Trophoblast cell (in vitro differentiated cells and primary cell): ENCODE measurements around the gene TNKS2.

Source experiments
- DNase-seq, 2 donors: peaks; one replicate each; pipeline ENCODE4 v3.0.0-alpha.2; 2016
- H2AFZ ChIP-seq: 2 replicates; pipeline ENCODE4 v1.6.1; 2013; ENCODE audit warnings: low read length, moderate library complexity, mild to moderate bottlenecking; ENCODE audit not compliant: insufficient read depth, poor library complexity
- H2AK5ac ChIP-seq: 2 replicates; pipeline ENCODE4 v1.6.1; 2013; ENCODE audit warnings: mild to moderate bottlenecking, low read length
- H2BK120ac ChIP-seq: 2 replicates; pipeline ENCODE4 v1.6.1; 2013; ENCODE audit warnings: low read length, mild to moderate bottlenecking, moderate library complexity; ENCODE audit not compliant: insufficient read depth, poor library complexity
- H2BK12ac ChIP-seq: 2 replicates; pipeline ENCODE4 v1.6.1; 2013; ENCODE audit warnings: mild to moderate bottlenecking, low read length, moderate library complexity
- H2BK5ac ChIP-seq: 2 replicates; pipeline ENCODE4 v1.6.1; 2013; ENCODE audit warnings: low read length, low read depth, moderate library complexity, mild to moderate bottlenecking; ENCODE audit not compliant: poor library complexity
- H3K14ac ChIP-seq: 2 replicates; pipeline ENCODE4 v1.6.1; 2013; ENCODE audit warnings: mild to moderate bottlenecking, low read length
- H3K18ac ChIP-seq: 2 replicates; pipeline ENCODE4 v1.6.1; 2013; ENCODE audit warnings: mild to moderate bottlenecking, low read length
- H3K23ac ChIP-seq: 2 replicates; pipeline ENCODE4 v1.6.1; 2013; ENCODE audit warnings: low read length
- H3K27ac ChIP-seq: 2 replicates; pipeline ENCODE4 v1.5.1; 2013; ENCODE audit warnings: low read depth, mild to moderate bottlenecking, inconsistent platforms, low read length, moderate library complexity
- H3K27me3 ChIP-seq: 2 replicates; pipeline ENCODE4 v1.6.1; 2013; ENCODE audit warnings: inconsistent platforms, mild to moderate bottlenecking, low read length, moderate library complexity; ENCODE audit not compliant: insufficient read depth
- H3K36me3 ChIP-seq, 2 experiments: 1 replicate in 1 of 2; 2 replicates in 1 of 2; pipeline ENCODE4 v1.6.1; 2013; ENCODE audit warnings: low read length in 2 of 2, mild to moderate bottlenecking in 2 of 2, moderate library complexity in 1 of 2; ENCODE audit not compliant: insufficient read depth in 2 of 2, control insufficient read depth in 1 of 2
- H3K4ac ChIP-seq: 2 replicates; pipeline ENCODE4 v1.6.1; 2013; ENCODE audit warnings: low read depth, mild to moderate bottlenecking, low read length, moderate library complexity
- H3K4me1 ChIP-seq, 2 experiments: 1 replicate in 1 of 2; 2 replicates in 1 of 2; pipeline ENCODE4 v1.6.1; 2013; ENCODE audit warnings: low read length in 2 of 2, mild to moderate bottlenecking in 2 of 2, moderate library complexity in 1 of 2; ENCODE audit not compliant: insufficient read depth in 2 of 2, control insufficient read depth in 1 of 2
- H3K4me2 ChIP-seq: 2 replicates; pipeline ENCODE4 v1.6.1; 2013; ENCODE audit warnings: inconsistent platforms, mild to moderate bottlenecking, low read length, moderate library complexity
- H3K4me3 ChIP-seq: 2 replicates; pipeline ENCODE4 v1.5.1; 2013; ENCODE audit warnings: mild to moderate bottlenecking, low read depth, low read length, inconsistent platforms
- H3K79me1 ChIP-seq: one replicate; pipeline ENCODE4 v1.6.1; 2013; ENCODE audit warnings: low read length
- H3K79me2 ChIP-seq: 2 replicates; pipeline ENCODE4 v1.6.1; 2013; ENCODE audit warnings: low read length, mild to moderate bottlenecking; ENCODE audit not compliant: control insufficient read depth, insufficient read depth, poor library complexity
- H3K9ac ChIP-seq: 2 replicates; pipeline ENCODE4 v1.6.1; 2013; ENCODE audit warnings: mild to moderate bottlenecking, low read length
- H3K9me3 ChIP-seq: 2 replicates; pipeline ENCODE4 v1.6.1; 2013; ENCODE audit warnings: low read depth, mild to moderate bottlenecking, control low read depth, inconsistent platforms, low read length; ENCODE audit not compliant: insufficient read depth
- H4K12ac ChIP-seq: 2 replicates; pipeline ENCODE4 v1.6.1; 2013; ENCODE audit warnings: low read depth, mild to moderate bottlenecking, low read length, moderate library complexity
- H4K8ac ChIP-seq: 2 replicates; pipeline ENCODE4 v1.6.1; 2013; ENCODE audit warnings: low read depth, mild to moderate bottlenecking, low read length, moderate library complexity
- H4K91ac ChIP-seq: one replicate; pipeline ENCODE4 v1.6.1; 2013; ENCODE audit warnings: low read depth, mild to moderate bottlenecking, low read length, moderate library complexity
- WGBS: extraction: QIAGEN DNeasy Blood & Tissue Kit; methylation state at CpG from one replicate; pipeline ENCODE4 v1.1.7; 2013; ENCODE audit warnings: missing lambda C conversion rate; ENCODE audit not compliant: insufficient read length, insufficient coverage; ENCODE audit errors: extremely low coverage; 5-methylcytosine and 5-hydroxymethylcytosine counted together

TNKS2 gene

DNA sequence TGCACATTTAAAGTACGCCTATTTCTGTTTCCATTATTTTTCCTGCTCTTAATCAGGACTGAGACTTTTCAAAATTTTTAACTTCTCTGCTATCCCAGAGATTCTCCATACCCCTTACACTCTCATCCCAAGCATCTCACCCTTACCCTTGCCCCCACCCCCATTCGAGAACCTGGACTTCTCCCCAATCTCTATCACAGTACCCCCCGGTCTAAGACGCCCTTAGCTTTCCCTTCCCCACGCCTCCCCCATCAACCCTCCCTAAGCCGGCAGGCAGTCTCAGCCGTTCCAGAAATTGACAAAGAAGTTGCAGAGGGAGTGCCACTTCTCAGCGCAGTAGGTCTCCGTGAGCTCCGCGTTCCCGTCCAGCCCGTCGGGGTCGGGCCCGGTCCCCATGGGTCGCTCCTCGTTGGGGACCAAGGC is 109.7 kb downstream of the TNKS2 start:
- Histone ChIP-seq H2AK5ac (no peak overlapping the region), H3K4me3 (peak overlapping the region; percentile 90), H4K12ac (peak overlapping the region; percentile 45), H2BK12ac (no peak overlapping the region), H2BK120ac (no peak overlapping the region), H3K14ac (peak overlapping the region; percentile 49), H4K91ac (peak overlapping the region; percentile 9), H3K9me3 (no peaks in the 10 kb centered on the region), H3K23ac (no peak overlapping the region), H2BK5ac (no peak overlapping the region), H3K4me2 (peak overlapping the region; percentile 77), H3K36me3 (peaks cover 1 to 2% of the 10 kb centered on the region in 2 experiments), H4K8ac (peak overlapping the region; percentile 49), H3K18ac (no peak overlapping the region), H3K4ac (peak overlapping the region; percentile 19), H3K27me3 (no peaks in the 10 kb centered on the region), H3K27ac (no peak overlapping the region), H3K79me2 (peaks cover 5% of the 10 kb centered on the region), H2AFZ (peak overlapping the region; percentile 66), H3K9ac (peak overlapping the region; percentile 3), H3K79me1 (peaks cover 9% of the 10 kb centered on the region), H3K4me1 (peaks cover 6 to 7% of the 10 kb centered on the region in 2 experiments)
- DNase-seq: no peak
- WGBS: no CpG with 5 or more reads among the region's 18 CpGs

DNA sequence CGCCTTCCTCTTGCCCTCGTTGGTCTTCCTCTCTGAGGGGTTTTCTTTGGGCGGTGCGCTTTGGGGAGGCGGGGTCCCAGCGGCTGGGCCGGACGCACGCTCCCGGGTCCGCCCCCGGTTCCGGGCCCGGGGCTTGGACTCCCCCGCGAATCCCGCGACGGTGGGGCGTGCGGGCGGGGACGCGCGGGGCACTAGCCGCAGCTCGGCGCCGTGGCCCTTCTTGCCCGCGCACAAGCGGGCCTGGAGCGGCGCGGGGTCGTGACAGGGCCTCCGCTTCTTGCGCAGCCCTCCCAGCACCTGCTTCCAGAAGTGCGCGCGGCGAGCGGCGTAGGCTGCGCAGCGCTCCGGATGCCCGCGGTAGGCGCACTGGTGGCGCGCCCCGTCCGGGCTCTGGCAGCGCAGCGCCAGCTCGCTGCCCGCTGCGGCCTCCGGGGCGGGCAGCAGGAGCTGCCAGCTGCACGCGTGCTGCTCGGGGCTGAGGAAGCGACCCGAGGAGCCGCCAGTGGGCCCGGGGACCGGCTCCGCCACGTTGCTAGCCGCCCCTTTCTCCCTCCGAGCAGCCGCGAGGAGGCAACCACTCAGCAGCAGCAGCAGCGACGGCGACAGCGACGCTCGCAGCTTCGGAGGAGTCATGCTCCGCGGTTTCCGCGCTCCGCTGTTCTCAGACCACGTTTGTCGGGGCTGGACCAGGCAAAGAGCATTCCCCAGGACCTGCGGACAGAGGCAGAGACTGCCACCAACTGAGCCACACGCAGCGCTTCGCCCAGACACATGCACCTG is 110.3 kb downstream of the TNKS2 start:
- Histone ChIP-seq H3K4me3 (peak overlapping the region; percentile 90), H3K27me3 (no peaks in the 10 kb centered on the region), H3K4me1 (peaks cover 6 to 7% of the 10 kb centered on the region in 2 experiments), H3K23ac (no peak overlapping the region), H3K4me2 (peak overlapping the region; percentile 77), H2BK12ac (no peak overlapping the region), H3K27ac (peak overlapping the region; percentile 43), H4K91ac (peak overlapping the region; percentile 30), H3K79me2 (peaks cover 5% of the 10 kb centered on the region), H3K79me1 (peaks cover 9% of the 10 kb centered on the region), H3K9ac (peak overlapping the region; percentile 85), H3K36me3 (peaks cover 1 to 2% of the 10 kb centered on the region in 2 experiments), H3K9me3 (no peaks in the 10 kb centered on the region), H2AK5ac (no peak overlapping the region), H3K14ac (peak overlapping the region; percentile 49), H3K18ac (peak overlapping the region; percentile 47), H4K8ac (peak overlapping the region; percentile 49), H2AFZ (peak overlapping the region; percentile 66), H3K4ac (peak overlapping the region; percentile 19), H4K12ac (peak overlapping the region; percentile 45), H2BK120ac (no peak overlapping the region), H2BK5ac (no peak overlapping the region)
- DNase-seq: peak; percentile 75 to 86
- no CpG with 5 or more reads among the region's 93 CpGs for WGBS

DNA sequence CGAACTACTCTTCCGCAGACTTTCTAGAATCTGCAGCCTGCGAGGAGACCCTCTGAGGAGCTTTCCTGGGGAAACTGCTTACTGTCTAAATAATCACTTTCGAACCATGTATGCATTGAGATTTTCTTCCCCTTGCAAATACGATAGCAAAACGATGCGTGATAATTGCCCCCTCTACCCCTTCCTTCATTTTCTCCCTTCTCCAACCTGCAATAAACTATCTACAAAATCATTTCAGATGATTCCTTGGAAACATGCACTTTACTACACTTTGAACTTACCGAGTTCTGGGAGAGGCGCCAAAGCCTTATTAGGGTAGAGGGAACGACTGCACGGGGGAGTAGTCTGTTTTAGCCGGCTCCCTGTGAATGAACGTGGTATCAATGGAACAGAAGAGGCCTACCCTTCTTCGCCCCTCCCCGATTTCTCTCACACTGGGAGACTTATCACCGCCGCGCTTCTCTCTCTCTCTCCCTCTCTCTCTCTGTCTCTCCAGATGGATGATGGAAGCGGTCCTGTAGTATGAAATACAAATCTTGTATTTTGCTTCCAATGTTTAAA is 111.0 kb downstream of the TNKS2 start, which contains the start of gene FGFBP3:
Gene FGFBP3 (minus strand): TSS at position 370 of the 561 bp plus-strand sequence. CDS start 517 bp downstream, outside the sequence.
- WGBS: no CpG with 5 or more reads among the region's 19 CpGs
- no peak within 1 kb of the TSS for H2AK5ac ChIP-seq

DNA sequence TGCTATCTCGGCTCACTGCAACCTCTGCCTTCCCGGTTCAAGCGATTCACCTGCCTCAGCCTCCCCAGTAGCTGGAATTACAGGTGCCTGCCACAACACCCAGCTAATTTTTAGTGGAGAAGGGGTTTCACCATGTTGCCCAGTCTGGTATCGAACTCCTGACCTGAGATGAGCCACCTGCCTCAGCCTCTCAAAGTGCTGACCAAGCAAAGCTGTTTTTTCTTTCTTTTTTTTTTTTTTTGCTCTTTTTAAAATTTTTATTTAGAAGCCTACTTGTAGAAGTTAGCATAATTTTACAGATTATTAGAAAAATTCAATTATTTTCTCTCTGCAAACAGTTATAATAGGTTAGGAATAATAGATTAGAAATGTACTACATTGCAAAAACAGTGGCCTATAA is 112.2 kb downstream of the TNKS2 start:
- H3K79me1 ChIP-seq: peaks cover 7% of the 10 kb centered on the region
- H3K27me3 ChIP-seq: no peaks in the 10 kb centered on the region
- no CpG with 5 or more reads among the region's 4 CpGs for WGBS
- H3K4me1 ChIP-seq: peaks cover 6 to 7% of the 10 kb centered on the region in 2 experiments
- H3K9me3 ChIP-seq: no peaks in the 10 kb centered on the region
- H4K8ac ChIP-seq: no peak overlapping the region
- H3K36me3 ChIP-seq: peaks cover 1 to 2% of the 10 kb centered on the region in 2 experiments
- no peak overlapping the region for H3K4me2 ChIP-seq
- no peak overlapping the region for H2BK120ac ChIP-seq
- H2BK5ac ChIP-seq: no peak overlapping the region
- H3K9ac ChIP-seq: no peak overlapping the region
- H3K18ac ChIP-seq: no peak overlapping the region
- peaks cover 5% of the 10 kb centered on the region for H3K79me2 ChIP-seq
- no peak overlapping the region for H3K23ac ChIP-seq
- H3K14ac ChIP-seq: no peak overlapping the region
- no peak for DNase-seq
- H3K27ac ChIP-seq: no peak overlapping the region
- no peak overlapping the region for H2AFZ ChIP-seq
- no peak overlapping the region for H4K12ac ChIP-seq
- no peak overlapping the region for H4K91ac ChIP-seq
- no peak overlapping the region for H2AK5ac ChIP-seq
- no peak overlapping the region for H2BK12ac ChIP-seq
- no peak overlapping the region for H3K4ac ChIP-seq
- no peak overlapping the region for H3K4me3 ChIP-seq

More for the DNA sequence above, 111.0 kb downstream of the TNKS2 start, which contains the start of gene FGFBP3:
- no peak for DNase-seq
- peaks cover 6 to 7% of the 10 kb centered on the region in 2 experiments for H3K4me1 ChIP-seq
- no peak within 1 kb of the TSS for H3K23ac ChIP-seq
- H3K27ac ChIP-seq: peak within 1 kb of the TSS; percentile 43
- H3K27me3 ChIP-seq: no peaks in the 10 kb centered on the region
- peaks cover 7% of the 10 kb centered on the region for H3K79me1 ChIP-seq
- H2AFZ ChIP-seq: peak within 1 kb of the TSS; percentile 66
- H3K79me2 ChIP-seq: peaks cover 5% of the 10 kb centered on the region
- H4K91ac ChIP-seq: peak within 1 kb of the TSS; percentile 30
- H4K8ac ChIP-seq: peak within 1 kb of the TSS; percentile 49
- no peaks in the 10 kb centered on the region for H3K9me3 ChIP-seq
- peak within 1 kb of the TSS; percentile 77 for H3K4me2 ChIP-seq
- H3K9ac ChIP-seq: peak within 1 kb of the TSS; percentile 85
- peak within 1 kb of the TSS; percentile 90 for H3K4me3 ChIP-seq
- peak within 1 kb of the TSS; percentile 45 for H4K12ac ChIP-seq
- H2BK12ac ChIP-seq: no peak within 1 kb of the TSS
- peak within 1 kb of the TSS; percentile 47 for H3K18ac ChIP-seq
- H3K36me3 ChIP-seq: peaks cover 1 to 2% of the 10 kb centered on the region in 2 experiments
- peak within 1 kb of the TSS; percentile 49 for H3K14ac ChIP-seq
- H2BK5ac ChIP-seq: no peak within 1 kb of the TSS
- H3K4ac ChIP-seq: peak within 1 kb of the TSS; percentile 19
- H2BK120ac ChIP-seq: no peak within 1 kb of the TSS
